Activated CD4-positive, alpha-beta T cell treated with anti-CD3 and anti-CD28 coated beads for 36 hours (primary cell): ENCODE results near the gene BRME1. TPM values are rescaled to one million over a fixed set of nuclear protein-coding genes. Genes with fewer than 3 reads are reported as not detected.

Experiments used
- ATAC-seq: fragments of 200-7000 bp; cut with Tn5 transposase; one replicate; pipeline ENCODE4 v1.10.0; 2021; ENCODE audit warnings: mild to moderate bottlenecking, moderate library complexity
- CTCF ChIA-PET: fragments of 350-600 bp; sonication (Branson Sonifier 250); formaldehyde crosslinking; loops from one replicate; lab custom pipeline; 2021; ENCODE audit warnings: antibody characterized with exemption; lab: Charles Lee
- POLR2A ChIA-PET: fragments of 350-600 bp; sonication (Branson Sonifier 250); formaldehyde crosslinking; loops from one replicate; lab custom pipeline; 2021; ENCODE audit warnings: antibody characterized with exemption, inconsistent platforms; lab: Charles Lee
- DNase-seq: peaks from one replicate; pipeline ENCODE4 v3.0.0-alpha.2; 2020
- H3K27ac Mint-ChIP-seq: one replicate; pipeline ENCODE4 v1.8.0; 2021; ENCODE audit warnings: mixed read lengths
- H3K27me3 Mint-ChIP-seq: one replicate; pipeline ENCODE4 v1.8.0; 2021; ENCODE audit warnings: mixed read lengths
- H3K36me3 Mint-ChIP-seq: one replicate; pipeline ENCODE4 v1.8.0; 2021; ENCODE audit warnings: low read depth, mixed read lengths
- H3K4me1 Mint-ChIP-seq: one replicate; pipeline ENCODE4 v1.8.0; 2021; ENCODE audit warnings: mixed read lengths
- H3K4me3 Mint-ChIP-seq: one replicate; pipeline ENCODE4 v1.8.0; 2021; ENCODE audit warnings: mild to moderate bottlenecking, moderate library complexity, mixed read lengths
- H3K9me3 Mint-ChIP-seq: one replicate; pipeline ENCODE4 v1.8.0; 2021; ENCODE audit warnings: low read depth, mixed read lengths
- intact Hi-C, 2 experiments: fragments of 100-400 bp; cut with DNase I in 1 of 2; cut with micrococcal nuclease in 1 of 2; formaldehyde crosslinking; loops; one replicate each; pipeline versions ENCODE4 v1.14.2 to v1.15.1; 2022 to 2024; cut with DNase I, micrococcal nuclease
- total RNA-seq, 2 experiments: library from RNA; stranded (reverse); gene quantifications; one replicate each; pipeline ENCODE4 v1.2.3, GENCODE V29; 2021

The BRME1 gene
- total RNA-seq, 2 experiments from 2014 or later = 5.3 to 5.5 TPM

DNA sequence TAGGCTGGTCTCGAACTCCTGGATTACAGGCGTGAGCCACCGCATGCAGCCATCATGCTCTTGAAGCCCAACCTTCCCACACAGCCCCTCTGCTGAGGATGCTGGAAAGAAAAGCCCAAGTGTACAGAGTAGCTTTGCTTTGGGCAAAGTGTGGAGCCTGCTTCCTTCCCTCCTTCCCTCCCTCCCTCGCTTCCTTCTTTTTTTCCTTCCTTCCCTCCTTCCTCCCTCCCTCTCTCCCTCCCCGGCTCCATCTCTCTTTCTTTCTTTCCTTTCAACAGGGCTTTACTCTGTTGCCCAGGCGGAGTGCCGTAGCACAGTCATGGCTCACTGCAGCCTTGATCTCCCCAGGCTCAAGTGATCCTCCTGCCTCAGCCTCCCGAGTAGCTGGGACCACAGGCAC, 2.8 kb upstream of the BRME1 start:
- CTCF ChIA-PET = interaction anchor here (0.6 kb wide), 1 partner anchor 132 kb away, joined by 3 read pairs; no protein-coding TSS in a partner anchor

DNA sequence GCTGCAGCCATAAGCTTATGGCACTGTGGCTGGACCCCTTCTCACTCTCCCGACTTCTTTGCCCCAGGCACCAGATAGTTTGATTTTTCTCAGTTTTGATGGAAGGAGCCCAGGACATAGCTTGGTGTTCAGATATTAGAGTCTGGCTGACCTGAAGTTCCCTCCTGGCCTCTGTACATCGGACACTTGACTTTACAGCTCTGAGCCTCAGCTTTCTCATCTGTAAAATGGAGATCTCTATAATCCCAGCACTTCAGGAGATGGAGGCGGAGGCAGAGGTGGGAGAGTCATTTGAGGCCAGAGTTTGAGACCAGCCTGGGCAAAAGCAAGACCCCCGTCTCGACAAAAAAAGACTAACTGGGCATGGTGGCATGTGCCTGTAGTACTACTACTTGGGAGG, 993 bp upstream of the BRME1 start:
- peak overlapping the region; percentile 77 for H3K27ac Mint-ChIP-seq
- H3K36me3 Mint-ChIP-seq = peaks cover 9% of the 10 kb centered on the region
- CTCF ChIA-PET = interaction anchor here (0.5 to 1.3 kb wide), 8 partner anchors 14 to 167 kb away, joined by 3 read pairs; partner anchors contain the start of genes DCAF15, IL27RA and PALM3
- peaks cover 14% of the 10 kb centered on the region for H3K4me1 Mint-ChIP-seq
- DNase-seq (no peak), ATAC-seq (no peak)
- H3K9me3 Mint-ChIP-seq = peaks cover 1% of the 10 kb centered on the region
- peak overlapping the region; percentile 75 for H3K4me3 Mint-ChIP-seq
- no peaks in the 10 kb centered on the region for H3K27me3 Mint-ChIP-seq
- intact Hi-C loops = loop anchor here in 1 of 2 experiments (1.0 kb wide), 8 partner anchors 14 to 174 kb away; partner anchors contain the start of genes DCAF15 and RFX1
- POLR2A ChIA-PET = interaction anchor here (0.7 kb wide), 1 partner anchor 132 kb away, joined by 3 read pairs; no protein-coding TSS in a partner anchor

More for the DNA sequence above, 2.8 kb upstream of the BRME1 start:
- Mint-ChIP-seq H3K4me1 (peaks cover 14% of the 10 kb centered on the region), H3K36me3 (peaks cover 14% of the 10 kb centered on the region), H3K4me3 (no peak overlapping the region), H3K27ac (no peak overlapping the region), H3K9me3 (peaks cover 1% of the 10 kb centered on the region), H3K27me3 (no peaks in the 10 kb centered on the region)
- ATAC-seq (no peak), DNase-seq (no peak)
- intact Hi-C loops = no loop called here
- POLR2A ChIA-PET = no interaction called here

DNA sequence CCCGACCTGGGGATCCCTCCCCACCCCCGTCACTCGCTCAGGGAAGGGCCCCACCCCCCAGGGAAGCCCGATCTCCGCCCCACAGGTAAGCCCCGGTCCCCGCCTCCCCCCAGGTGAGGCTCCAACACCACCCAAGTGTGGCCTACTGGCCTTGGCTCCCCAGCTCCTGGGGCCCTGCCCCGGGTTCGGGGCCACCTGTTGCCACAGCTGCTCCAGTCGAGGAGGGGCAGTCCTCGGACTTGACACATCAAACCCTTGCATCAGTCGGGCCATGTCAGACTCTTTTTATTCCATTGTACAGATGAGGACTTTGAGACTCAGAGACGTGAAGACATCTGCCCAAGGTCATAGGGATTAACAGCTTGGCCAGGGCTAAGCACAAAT, 596 bp upstream of the BRME1 start:
- H3K27ac Mint-ChIP-seq = peak overlapping the region; percentile 77
- H3K9me3 Mint-ChIP-seq = peaks cover 1% of the 10 kb centered on the region
- ChIA-PET CTCF (interaction anchor here (0.5 to 1.3 kb wide), 8 partner anchors 14 to 167 kb away, joined by 3 read pairs; partner anchors contain the start of genes DCAF15, IL27RA and PALM3), POLR2A (interaction anchor here (0.7 kb wide), 1 partner anchor 132 kb away, joined by 3 read pairs; no protein-coding TSS in a partner anchor)
- DNase-seq (peak; percentile 49), ATAC-seq (peak; percentile 27)
- no peaks in the 10 kb centered on the region for H3K27me3 Mint-ChIP-seq
- intact Hi-C loops = loop anchor here in 1 of 2 experiments (1.0 kb wide), 8 partner anchors 15 to 175 kb away; partner anchors contain the start of genes DCAF15 and RFX1
- H3K36me3 Mint-ChIP-seq = peaks cover 9% of the 10 kb centered on the region
- H3K4me3 Mint-ChIP-seq = peak overlapping the region; percentile 75
- peaks cover 14% of the 10 kb centered on the region for H3K4me1 Mint-ChIP-seq

DNA sequence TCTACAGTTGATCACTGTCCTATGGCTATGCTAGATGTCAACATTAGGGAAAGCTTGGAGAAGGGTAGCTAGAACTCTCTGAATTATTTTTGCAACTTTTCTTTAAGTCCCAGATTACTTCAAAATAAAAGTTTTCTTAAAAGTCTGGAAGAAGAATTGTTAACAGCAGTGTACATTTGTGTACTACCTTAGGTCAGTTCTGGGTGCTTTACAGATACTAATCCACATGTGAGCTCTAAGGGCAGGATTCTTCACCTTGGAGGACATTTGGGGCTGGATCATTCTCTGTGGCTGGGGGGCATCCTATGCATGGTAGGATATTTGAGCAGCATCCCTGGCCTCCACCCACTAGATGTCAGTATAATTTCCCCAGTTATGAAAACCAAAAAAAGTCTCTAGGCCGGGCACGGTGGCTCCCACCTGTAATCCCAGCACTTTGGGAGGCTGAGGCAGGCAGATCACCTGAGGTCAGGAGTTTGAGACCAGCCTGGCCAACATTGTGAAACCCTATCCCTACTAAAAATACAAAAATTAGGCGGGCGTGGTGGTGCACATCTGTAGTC, 2.8 kb downstream of the BRME1 start:
- H3K4me3 Mint-ChIP-seq = no peak overlapping the region
- ATAC-seq (peak; percentile 21), DNase-seq (peak; percentile 54)
- H3K4me1 Mint-ChIP-seq = peaks cover 14% of the 10 kb centered on the region
- no peak overlapping the region for H3K27ac Mint-ChIP-seq
- CTCF ChIA-PET = interaction anchor here (0.6 to 2.2 kb wide), 10 partner anchors 17 to 614 kb away, joined by 3 to 7 read pairs (median 3); no protein-coding TSS in a partner anchor
- H3K9me3 Mint-ChIP-seq = peaks cover 1% of the 10 kb centered on the region
- no peaks in the 10 kb centered on the region for H3K27me3 Mint-ChIP-seq
- H3K36me3 Mint-ChIP-seq = peaks cover 4% of the 10 kb centered on the region
- POLR2A ChIA-PET = interaction anchor here (0.7 kb wide), 1 partner anchor 17 kb away, joined by 9 read pairs; no protein-coding TSS in a partner anchor
- intact Hi-C loops = no loop called here

DNA sequence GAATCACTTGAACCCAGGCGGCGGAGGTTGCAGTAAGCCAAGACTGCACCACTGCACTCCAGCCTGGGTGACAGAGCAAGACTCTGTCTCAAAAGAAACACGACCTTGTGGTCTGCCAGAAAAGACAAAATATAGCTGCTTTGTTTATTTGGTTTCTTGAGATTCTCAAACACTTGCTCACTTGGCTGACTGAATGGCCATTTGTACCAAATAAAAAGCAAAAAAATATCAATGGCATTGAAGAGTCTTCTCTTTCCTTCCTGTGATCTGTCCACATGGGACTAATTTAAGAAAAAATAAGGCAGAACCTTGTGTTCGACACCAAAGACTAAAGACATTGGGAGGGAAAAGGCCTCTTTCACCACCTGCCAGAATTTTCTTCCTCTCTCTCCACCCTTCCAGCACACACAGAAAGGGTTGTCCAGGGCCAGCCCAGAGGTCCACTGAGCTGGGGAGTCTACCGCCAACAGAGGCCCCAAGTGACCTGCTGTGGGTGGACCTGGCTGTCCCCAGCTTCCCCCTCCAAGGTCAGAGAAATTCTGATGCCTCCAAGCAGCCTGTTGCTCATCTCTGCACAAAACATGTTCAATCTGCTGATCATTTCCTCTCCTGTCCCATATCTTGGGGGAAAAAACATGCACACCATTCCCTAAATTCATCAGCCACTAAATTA, 5.9 kb downstream of the BRME1 start:
- ATAC-seq = no peak
- Mint-ChIP-seq H3K27me3 (no peaks in the 10 kb centered on the region), H3K9me3 (no peaks in the 10 kb centered on the region), H3K4me3 (no peak overlapping the region), H3K36me3 (no peaks in the 10 kb centered on the region), H3K4me1 (no peaks in the 10 kb centered on the region), H3K27ac (no peak overlapping the region)
- intact Hi-C loops = no loop called here
- DNase-seq = no peak
- ChIA-PET POLR2A (no interaction called here), CTCF (interaction anchor here (1.0 to 1.5 kb wide), 2 partner anchors 97 to 176 kb away, joined by 3 read pairs; no protein-coding TSS in a partner anchor)

DNA sequence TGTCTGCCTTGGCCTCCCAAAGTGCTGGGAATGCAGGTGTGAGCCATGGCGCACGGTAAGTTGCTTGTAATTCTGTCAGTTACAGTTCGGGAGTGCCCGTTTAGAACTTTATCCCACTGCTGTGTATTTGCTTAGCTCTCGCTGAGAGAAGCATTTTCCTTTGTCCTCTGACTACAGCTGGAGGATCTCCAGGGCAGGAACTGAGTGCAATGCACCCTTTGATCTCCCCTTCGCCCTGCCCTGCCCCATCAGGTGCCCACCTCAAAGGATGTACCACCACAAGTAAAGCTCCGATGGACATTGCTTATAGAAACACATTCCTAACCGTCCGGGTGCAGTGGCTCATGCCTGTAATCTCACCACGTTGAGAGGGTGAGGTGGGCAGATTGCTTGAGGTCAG, 6.5 kb downstream of the BRME1 start:
- H3K27me3 Mint-ChIP-seq = no peaks in the 10 kb centered on the region
- no peak overlapping the region for H3K27ac Mint-ChIP-seq
- H3K4me1 Mint-ChIP-seq = no peaks in the 10 kb centered on the region
- no peaks in the 10 kb centered on the region for H3K36me3 Mint-ChIP-seq
- ATAC-seq (no peak), DNase-seq (no peak)
- no peak overlapping the region for H3K4me3 Mint-ChIP-seq
- ChIA-PET CTCF (interaction anchor here (1.1 to 1.5 kb wide), 2 partner anchors 149 to 177 kb away, joined by 3 read pairs; no protein-coding TSS in a partner anchor), POLR2A (no interaction called here)
- intact Hi-C loops = no loop called here
- H3K9me3 Mint-ChIP-seq = no peaks in the 10 kb centered on the region

DNA sequence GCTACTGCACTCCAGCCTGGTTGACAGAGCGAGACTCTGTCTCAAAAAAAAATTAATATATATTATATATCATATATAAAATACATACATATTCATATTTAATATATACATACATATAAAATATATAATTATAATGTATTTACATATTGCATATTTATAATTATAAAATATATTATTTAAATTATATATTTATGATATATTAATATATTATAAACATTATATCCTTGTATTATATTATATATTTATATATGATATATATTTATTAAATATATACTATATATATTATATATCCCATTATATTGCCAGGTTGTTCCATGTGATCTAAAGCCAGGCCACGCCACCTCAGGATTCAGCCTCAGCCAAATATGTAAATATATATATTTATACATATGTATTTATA, 9.7 kb downstream of the BRME1 start:
- H3K4me1 Mint-ChIP-seq = no peaks in the 10 kb centered on the region
- intact Hi-C loops = no loop called here

DNA sequence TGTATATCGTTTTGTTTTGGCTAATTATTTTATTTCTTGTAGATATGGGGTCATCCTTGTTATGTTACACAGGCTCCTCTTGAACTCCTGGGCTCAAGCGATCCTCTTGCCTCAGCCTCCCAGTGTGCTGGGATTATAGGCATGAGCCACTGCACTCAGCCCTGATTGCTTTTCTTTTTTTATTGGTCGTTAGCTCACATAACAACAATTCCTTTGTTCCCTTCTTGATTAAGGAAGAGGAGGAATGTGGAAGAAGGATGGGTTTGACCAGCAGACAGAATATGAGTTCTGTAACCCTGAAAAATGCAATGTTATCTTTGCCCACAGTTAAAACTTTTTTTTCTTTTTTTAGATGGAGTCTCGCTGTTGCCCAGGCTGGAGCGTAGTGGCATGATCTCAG, 11.4 kb downstream of the BRME1 start:
- DNase-seq (no peak), ATAC-seq (no peak)
- H3K9me3 Mint-ChIP-seq = no peaks in the 10 kb centered on the region
- CTCF ChIA-PET = no interaction called here
- intact Hi-C loops = no loop called here
- H3K36me3 Mint-ChIP-seq = no peaks in the 10 kb centered on the region
- POLR2A ChIA-PET = interaction anchor here (0.5 kb wide), 1 partner anchor 96 kb away, joined by 3 read pairs; no protein-coding TSS in a partner anchor
- H3K27me3 Mint-ChIP-seq = no peaks in the 10 kb centered on the region
- no peak overlapping the region for H3K27ac Mint-ChIP-seq
- H3K4me3 Mint-ChIP-seq = no peak overlapping the region
- H3K4me1 Mint-ChIP-seq = no peaks in the 10 kb centered on the region

More for the DNA sequence above, 9.7 kb downstream of the BRME1 start:
- DNase-seq (no peak), ATAC-seq (no peak)
- Mint-ChIP-seq H3K27me3 (no peaks in the 10 kb centered on the region), H3K36me3 (no peaks in the 10 kb centered on the region), H3K4me3 (no peak overlapping the region), H3K9me3 (no peaks in the 10 kb centered on the region), H3K27ac (no peak overlapping the region)
- ChIA-PET POLR2A (no interaction called here), CTCF (no interaction called here)

DNA sequence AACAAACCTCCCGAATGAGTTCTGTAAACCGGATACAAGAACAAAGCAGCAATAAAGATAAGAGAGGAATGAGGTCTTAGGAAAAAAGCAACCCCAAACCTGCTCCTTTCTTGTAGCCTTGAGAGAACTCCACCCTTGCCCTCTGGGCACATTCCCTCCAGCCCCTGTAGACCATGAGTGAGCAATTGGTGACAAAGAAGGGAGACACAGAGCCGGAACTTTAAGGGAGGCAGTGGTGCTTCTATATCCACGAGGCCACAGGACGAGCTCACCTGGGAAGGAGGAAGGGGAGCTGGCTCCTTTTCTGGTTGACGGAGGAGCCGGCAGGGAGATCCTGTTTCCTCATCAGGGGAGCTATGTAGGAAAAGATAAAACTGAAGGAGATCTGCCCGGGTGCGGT, 13.0 kb downstream of the BRME1 start:
- H3K27ac Mint-ChIP-seq = no peak overlapping the region
- no peaks in the 10 kb centered on the region for H3K36me3 Mint-ChIP-seq
- CTCF ChIA-PET = interaction anchor here (1.0 kb wide), 1 partner anchor 13 kb away, joined by 4 read pairs; no protein-coding TSS in a partner anchor
- H3K4me1 Mint-ChIP-seq = no peaks in the 10 kb centered on the region
- POLR2A ChIA-PET = interaction anchor here (0.6 kb wide), 3 partner anchors 20 to 192 kb away, joined by 3 to 4 read pairs (median 4); no protein-coding TSS in a partner anchor
- no peak overlapping the region for H3K4me3 Mint-ChIP-seq
- H3K27me3 Mint-ChIP-seq = no peaks in the 10 kb centered on the region
- intact Hi-C loops = no loop called here
- ATAC-seq (no peak), DNase-seq (no peak)
- H3K9me3 Mint-ChIP-seq = no peaks in the 10 kb centered on the region

DNA sequence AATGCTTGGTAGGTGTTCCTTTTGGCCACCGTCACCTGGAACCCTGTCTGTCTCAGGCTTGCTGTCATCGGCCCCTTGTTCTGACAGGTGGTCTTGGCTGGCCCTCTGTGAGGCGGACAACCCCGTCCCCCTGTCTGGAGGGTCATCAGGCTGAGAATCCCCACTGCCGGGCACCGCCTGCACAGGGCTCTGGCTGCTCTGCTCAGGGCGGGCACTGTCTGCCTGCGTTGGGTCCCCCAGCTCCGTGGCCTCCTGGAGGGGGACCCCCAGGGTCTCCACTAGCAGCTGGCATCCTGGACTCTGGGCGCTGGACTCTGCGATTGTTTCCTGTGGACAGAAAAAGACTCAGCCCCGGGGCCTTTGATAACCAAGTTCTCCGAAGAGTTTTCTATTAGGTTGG, 15.8 kb downstream of the BRME1 start:
- Mint-ChIP-seq H3K27me3 (no peaks in the 10 kb centered on the region), H3K9me3 (no peaks in the 10 kb centered on the region), H3K4me1 (no peaks in the 10 kb centered on the region), H3K4me3 (no peak overlapping the region), H3K36me3 (no peaks in the 10 kb centered on the region), H3K27ac (no peak overlapping the region)
- ATAC-seq = no peak
- ChIA-PET CTCF (no interaction called here), POLR2A (no interaction called here)
- no peak for DNase-seq
- intact Hi-C loops = no loop called here

DNA sequence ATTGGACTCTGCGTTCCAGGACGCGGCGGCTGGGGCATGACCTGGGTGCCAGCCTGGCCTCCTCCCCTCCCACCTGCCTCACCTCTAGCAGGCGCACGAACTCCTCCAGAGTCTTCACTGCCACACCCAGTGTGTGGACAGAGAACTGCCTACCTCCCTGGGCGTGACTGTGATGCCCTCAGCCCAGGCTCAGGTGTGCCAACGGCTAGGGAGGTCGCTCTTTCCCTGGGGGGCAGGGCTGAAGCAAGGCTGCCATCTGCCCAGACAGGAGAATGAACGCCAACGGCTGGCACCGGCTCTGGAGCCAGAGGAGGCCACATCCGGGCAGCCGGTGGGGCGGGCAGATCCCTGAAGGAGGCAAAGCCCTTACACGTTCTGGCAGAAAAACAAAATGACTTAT, 17.6 kb downstream of the BRME1 start:
- H3K27ac Mint-ChIP-seq = no peak overlapping the region
- ATAC-seq (no peak), DNase-seq (no peak)
- no peak overlapping the region for H3K4me3 Mint-ChIP-seq
- ChIA-PET POLR2A (no interaction called here), CTCF (interaction anchor here (0.8 kb wide), 1 partner anchor 171 kb away, joined by 3 read pairs; no protein-coding TSS in a partner anchor)
- no peaks in the 10 kb centered on the region for H3K9me3 Mint-ChIP-seq
- no peaks in the 10 kb centered on the region for H3K36me3 Mint-ChIP-seq
- peaks cover 6% of the 10 kb centered on the region for H3K4me1 Mint-ChIP-seq
- H3K27me3 Mint-ChIP-seq = no peaks in the 10 kb centered on the region
- intact Hi-C loops = no loop called here
